Measurements from ENCODE around the gene WSB2.

Gene WSB2

GRCh38 chr12:118064608-118065007 lies 3.6 kb upstream of the WSB2 start:
- H3K27ac ChIP-seq (ENCODE audit: low read depth, low read length) = no peak overlapping the region
- H3K79me2 ChIP-seq (ENCODE audit: control insufficient read depth, low read length) = no peaks in the 10 kb centered on the region
- peaks cover 5% of the 10 kb centered on the region; the same call in 1 of the 2 replicates for H4K20me1 ChIP-seq (ENCODE audit: control insufficient read depth, insufficient read depth, low read depth, low read length)
- peaks cover 35% of the 10 kb centered on the region for H3K4me1 ChIP-seq (ENCODE audit: control insufficient read depth, low read length)
- peaks cover 74% of the 10 kb centered on the region for H3K27me3 ChIP-seq (ENCODE audit: control insufficient read depth, low read length)
- H3F3A ChIP-seq (ENCODE audit: control insufficient read depth, insufficient read depth) = peaks cover 10% of the 10 kb centered on the region; the same call in 1 of the 2 replicates
- H3K36me3 ChIP-seq (ENCODE audit: control insufficient read depth, low read length) = no peaks in the 10 kb centered on the region
- H3K4me2 ChIP-seq (ENCODE audit: low read length) = peak overlapping the region; percentile 37
- no peaks in the 10 kb centered on the region for H3K9me3 ChIP-seq (ENCODE audit: control insufficient read depth, insufficient read depth, low read length)
- TF ChIP-seq CTCF (IDR thresholded peaks at IDR 0.05; ENCODE audit: low read depth, low read length, poor library complexity, severe bottlenecking) (peak; percentile 14), EZH2phosphoT487 (IDR thresholded peaks at IDR 0.05; ENCODE audit: borderline replicate concordance, low read length) (no peak)
- H3K4me3 ChIP-seq (ENCODE audit: low read length) = no peak overlapping the region
- H3K9me2 ChIP-seq (replicated peaks; ENCODE audit: control insufficient read depth, low read length) = no peaks in the 10 kb centered on the region

GRCh38 chr12:118063576-118064391 lies 2.8 kb upstream of the WSB2 start:
- TF ChIP-seq EZH2phosphoT487 (IDR thresholded peaks at IDR 0.05; ENCODE audit: borderline replicate concordance, low read length) (no peak), CTCF (IDR thresholded peaks at IDR 0.05; ENCODE audit: low read depth, low read length, poor library complexity, severe bottlenecking) (no peak)
- peaks cover 82% of the 10 kb centered on the region for H3K27me3 ChIP-seq (ENCODE audit: control insufficient read depth, low read length)
- H3K9me3 ChIP-seq (ENCODE audit: control insufficient read depth, insufficient read depth, low read length) = no peaks in the 10 kb centered on the region
- H3K4me2 ChIP-seq (ENCODE audit: low read length) = no peak overlapping the region
- H4K20me1 ChIP-seq (ENCODE audit: control insufficient read depth, insufficient read depth, low read depth, low read length) = peaks cover 5% of the 10 kb centered on the region; the same call in 1 of the 2 replicates
- no peak overlapping the region for H3K4me3 ChIP-seq (ENCODE audit: low read length)
- peaks cover 10% of the 10 kb centered on the region; the same call in 1 of the 2 replicates for H3F3A ChIP-seq (ENCODE audit: control insufficient read depth, insufficient read depth)
- no peaks in the 10 kb centered on the region for H3K36me3 ChIP-seq (ENCODE audit: control insufficient read depth, low read length)
- no peaks in the 10 kb centered on the region for H3K79me2 ChIP-seq (ENCODE audit: control insufficient read depth, low read length)
- no peak overlapping the region for H3K27ac ChIP-seq (ENCODE audit: low read depth, low read length)
- H3K9me2 ChIP-seq (replicated peaks; ENCODE audit: control insufficient read depth, low read length) = no peaks in the 10 kb centered on the region
- H3K4me1 ChIP-seq (ENCODE audit: control insufficient read depth, low read length) = peaks cover 35% of the 10 kb centered on the region

- H3K4me3 ChIP-seq (ENCODE audit: low read length) = peak overlapping the region; percentile 71
- peaks cover 10% of the 10 kb centered on the region; the same call in 1 of the 2 replicates for H3F3A ChIP-seq (ENCODE audit: control insufficient read depth, insufficient read depth)
- no peaks in the 10 kb centered on the region for H3K9me2 ChIP-seq (replicated peaks; ENCODE audit: control insufficient read depth, low read length)
- no peaks in the 10 kb centered on the region for H3K36me3 ChIP-seq (ENCODE audit: control insufficient read depth, low read length)
- no peak overlapping the region for H3K27ac ChIP-seq (ENCODE audit: low read depth, low read length)
- peaks cover 78% of the 10 kb centered on the region for H3K27me3 ChIP-seq (ENCODE audit: control insufficient read depth, low read length)
- TF ChIP-seq EZH2phosphoT487 (IDR thresholded peaks at IDR 0.05; ENCODE audit: borderline replicate concordance, low read length) (peak; percentile 96), CTCF (IDR thresholded peaks at IDR 0.05; ENCODE audit: low read depth, low read length, poor library complexity, severe bottlenecking) (no peak)
- H3K9me3 ChIP-seq (ENCODE audit: control insufficient read depth, insufficient read depth, low read length) = no peaks in the 10 kb centered on the region
- no peaks in the 10 kb centered on the region for H3K79me2 ChIP-seq (ENCODE audit: control insufficient read depth, low read length)
- peaks cover 35% of the 10 kb centered on the region for H3K4me1 ChIP-seq (ENCODE audit: control insufficient read depth, low read length)
- peaks cover 5% of the 10 kb centered on the region; the same call in 1 of the 2 replicates for H4K20me1 ChIP-seq (ENCODE audit: control insufficient read depth, insufficient read depth, low read depth, low read length)
- H3K4me2 ChIP-seq (ENCODE audit: low read length) = peak overlapping the region; percentile 80
Measured at GRCh38 chr12:118061873-118062843, 1.2 kb upstream of the WSB2 start.

All from DOHH2 (cell line).